Choroid plexus epithelial cell (primary cell): ENCODE data around the gene RCL1.

Experiments used
- DNase-seq: peaks from one replicate; pipeline ENCODE4 v3.0.0-alpha.2; 2010; ENCODE audit warnings: low read depth
- H3K4me3 ChIP-seq: 2 replicates; pipeline ENCODE4 v1.5.1; 2011; ENCODE audit warnings: low read depth, mild to moderate bottlenecking, control low read depth, low read length, moderate library complexity
- CTCF ChIP-seq: conservative IDR thresholded peaks from 2 replicates; pipeline ENCODE4 v1.5.1; 2011; ENCODE audit warnings: low read depth, mild to moderate bottlenecking, control low read depth, inconsistent platforms, low read length, moderate library complexity

Gene RCL1

DNA sequence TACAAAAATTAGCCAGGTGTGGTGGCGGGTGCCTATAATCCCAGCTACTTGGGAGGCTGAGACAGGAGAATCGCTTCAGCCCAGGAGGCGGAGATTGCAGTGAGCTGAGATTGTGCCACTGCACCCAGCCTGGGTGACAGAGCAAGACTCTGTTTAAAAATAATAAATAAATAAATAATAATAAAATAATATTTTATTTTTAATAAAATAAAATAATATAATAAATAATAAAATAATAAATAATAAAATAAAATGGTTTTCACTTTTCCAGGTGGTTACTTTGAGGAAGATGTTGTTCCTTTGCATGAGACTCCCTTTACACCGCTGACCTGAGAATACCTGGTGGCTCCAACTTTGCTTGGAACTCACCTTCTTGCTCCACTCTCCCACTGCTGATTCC lies 82.8 kb downstream of the RCL1 start:
- no peak overlapping the region for H3K4me3 ChIP-seq
- DNase-seq: no peak
- TF ChIP-seq CTCF: no peak

- no peak for TF ChIP-seq CTCF
- no peak for DNase-seq
- no peak overlapping the region for H3K4me3 ChIP-seq
Observed at GRCh38 chr9:4879115-4879558, 86.4 kb downstream of the RCL1 start.

DNA sequence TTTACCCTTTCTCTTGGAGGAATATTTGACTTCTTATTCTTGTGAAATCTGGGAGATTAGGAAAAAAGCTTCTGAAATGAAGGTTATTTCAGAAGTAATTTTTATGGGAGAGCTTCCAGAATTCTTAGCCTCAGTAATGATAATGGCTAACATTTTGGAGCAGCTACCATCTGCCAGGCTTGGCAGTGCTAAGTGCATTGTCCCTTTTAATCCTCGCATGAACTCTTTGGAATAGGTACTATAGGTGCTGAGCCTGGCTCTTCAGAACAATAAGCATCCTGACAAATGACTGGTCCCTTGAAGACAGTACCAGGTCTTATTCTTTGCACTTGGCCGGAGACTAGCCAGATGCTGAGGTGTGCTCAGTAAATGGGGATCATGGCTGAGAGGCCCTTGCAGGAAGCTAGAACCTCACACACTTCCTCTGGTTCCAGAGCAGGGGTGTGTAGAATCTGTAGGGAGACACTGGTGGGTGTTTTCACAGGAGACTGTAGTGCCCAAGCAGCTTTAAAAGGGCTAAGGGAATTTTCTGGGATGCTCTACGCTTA lies 90.7 kb downstream of the RCL1 start:
- no peak overlapping the region for H3K4me3 ChIP-seq
- no peak for TF ChIP-seq CTCF
- DNase-seq: no peak

DNA sequence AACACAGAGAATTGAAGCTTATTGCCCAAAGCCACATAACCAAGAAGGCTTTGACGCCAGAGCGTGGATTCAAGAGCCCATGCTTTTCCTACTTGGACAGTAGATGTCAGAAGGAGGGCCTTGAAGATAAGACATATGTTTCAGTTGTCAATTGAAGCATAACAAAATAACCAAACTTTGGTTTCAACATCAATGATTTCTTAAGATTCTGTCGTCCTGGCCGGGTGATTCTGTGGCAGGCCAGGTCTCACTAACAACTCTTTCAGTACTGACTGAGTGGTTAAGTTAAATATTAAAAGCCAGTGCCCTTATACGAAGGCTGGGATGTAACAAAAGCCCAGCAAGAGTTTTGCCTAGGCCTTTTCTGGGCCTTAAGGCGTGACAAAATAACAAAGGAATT lies 94.0 kb downstream of the RCL1 start:
- TF ChIP-seq CTCF: no peak
- no peak for DNase-seq
- no peak overlapping the region for H3K4me3 ChIP-seq

GRCh38 chr9:4887556-4887955 lies 94.8 kb downstream of the RCL1 start:
- H3K4me3 ChIP-seq: no peak overlapping the region
- no peak for DNase-seq
- no peak for TF ChIP-seq CTCF

DNA sequence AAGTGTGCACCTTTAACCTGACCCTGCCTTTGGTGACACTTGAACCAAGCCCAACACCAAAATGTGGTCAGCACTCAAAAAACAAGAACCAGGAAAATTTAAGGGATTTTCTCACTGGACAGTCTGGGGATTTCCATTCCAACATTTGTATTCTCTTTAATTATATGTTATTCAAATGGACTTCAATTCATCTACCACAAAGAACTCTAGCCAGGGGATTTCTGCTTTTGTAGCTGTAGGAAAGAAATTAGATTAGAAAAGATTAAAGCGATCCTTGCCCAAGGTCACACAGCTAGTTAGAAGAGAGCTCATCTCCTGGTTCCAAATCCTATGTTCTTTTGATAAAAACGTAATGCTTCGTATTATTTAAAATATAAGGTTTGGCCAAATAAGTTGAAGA lies 97.5 kb downstream of the RCL1 start:
- no peak for TF ChIP-seq CTCF
- no peak overlapping the region for H3K4me3 ChIP-seq
- DNase-seq: no peak

DNA sequence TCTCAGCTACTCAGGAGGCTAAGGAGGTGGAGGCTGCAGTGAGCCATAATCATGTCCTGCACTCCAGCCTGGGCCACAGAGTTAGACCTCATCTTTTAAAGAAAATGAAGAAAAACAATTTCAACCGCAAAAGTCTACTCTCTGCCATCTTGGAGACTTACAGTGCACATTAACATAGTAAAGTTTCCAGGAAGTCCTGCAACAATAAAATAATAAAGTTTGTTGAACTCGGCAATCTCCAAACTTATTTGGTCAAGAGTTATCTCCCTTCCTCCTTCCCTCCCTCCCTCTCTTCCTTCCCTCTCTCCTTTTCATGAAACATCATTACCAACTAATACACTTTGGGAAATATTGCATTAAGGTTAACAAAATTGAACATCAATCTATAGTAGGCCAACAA lies 98.2 kb downstream of the RCL1 start:
- H3K4me3 ChIP-seq: no peak overlapping the region
- TF ChIP-seq CTCF: no peak
- DNase-seq: no peak
